Tibial nerve (tissue), 4 donors: ENCODE data around the gene CFAP70. TPM values are rescaled to one million over a fixed set of nuclear protein-coding genes. Genes with fewer than 3 reads are reported as not detected.

ENCODE experiments used
- DNase-seq, 2 donors: peaks; one replicate each; pipeline ENCODE4 v3.0.0-alpha.2; 2019; ENCODE audit warnings: low spot score in 2 of 2
- H3K27ac ChIP-seq, 4 donors: fragments of 200-600 bp; sonication (generic) in 3 of 4; one replicate each; pipeline ENCODE4 v1.5.1; 2017 to 2019; ENCODE audit warnings: mild to moderate bottlenecking in 1 of 4
- H3K27me3 ChIP-seq, 2 donors: fragments of 200-600 bp; sonication (generic) in 1 of 2; one replicate each; pipeline versions ENCODE4 v1.5.1 to v1.6.0; 2017 to 2019
- H3K36me3 ChIP-seq, 3 donors: fragments of 200-600 bp; sonication (generic); one replicate each; pipeline ENCODE4 v1.5.1; 2018 to 2019
- H3K4me1 ChIP-seq, 4 donors: fragments of 200-600 bp; sonication (generic) in 3 of 4; one replicate each; pipeline ENCODE4 v1.5.1; 2017 to 2019
- H3K4me3 ChIP-seq, 4 donors: fragments of 200-600 bp; sonication (generic) in 3 of 4; one replicate each; pipeline ENCODE4 v1.5.1; 2017 to 2019; ENCODE audit warnings: mild to moderate bottlenecking in 1 of 4, moderate library complexity in 1 of 4
- H3K9me3 ChIP-seq, 4 donors: fragments of 200-600 bp; sonication (generic) in 3 of 4; one replicate each; pipeline ENCODE4 v1.5.1; 2017 to 2019
- EP300 ChIP-seq, 2 donors: sonication (generic); formaldehyde crosslinking; IDR thresholded peaks; one replicate each; pipeline ENCODE4 v1.6.1; 2017; ENCODE audit warnings: antibody characterized with exemption in 2 of 2, mild to moderate bottlenecking in 1 of 2
- POLR2A ChIP-seq, 2 donors: fragments of 450-650 bp; IDR thresholded peaks; one replicate each; pipeline ENCODE4 v1.6.1; 2017; ENCODE audit warnings: antibody characterized with exemption in 2 of 2, mild to moderate bottlenecking in 2 of 2, moderate library complexity in 2 of 2
- WGBS, 2 donors: methylation state at CpG; one replicate each; pipeline ENCODE4 v1.1.5; 2018; 5-methylcytosine and 5-hydroxymethylcytosine counted together
- total RNA-seq, 4 donors: library from RNA; depleted of rRNA; stranded (reverse); fragments of >200 nt; gene quantifications; one replicate each; pipeline ENCODE4 v1.1.0, GENCODE V29; 2016
- TF ChIP-seq, protein P1 (sequence below), 5 experiments: fragments of 200-600 bp in 3 of 5; fragments of 450-650 bp in 2 of 5; sonication (generic) in 3 of 5; IDR thresholded peaks; one replicate each; pipeline ENCODE4 v1.5.1; 2016 to 2019; ENCODE audit warnings: antibody characterized with exemption in 5 of 5, mild to moderate bottlenecking in 3 of 5, moderate library complexity in 2 of 5

CFAP70 gene
- total RNA-seq, 4 donors from 2014 or later, result 3.8 to 14.9 (median 6.6) TPM

- TF ChIP-seq POLR2A (IDR thresholded peaks at IDR 0.05) (no peak), EP300 (IDR thresholded peaks at IDR 0.05) (no peak)
- TF ChIP-seq, protein P1, sequence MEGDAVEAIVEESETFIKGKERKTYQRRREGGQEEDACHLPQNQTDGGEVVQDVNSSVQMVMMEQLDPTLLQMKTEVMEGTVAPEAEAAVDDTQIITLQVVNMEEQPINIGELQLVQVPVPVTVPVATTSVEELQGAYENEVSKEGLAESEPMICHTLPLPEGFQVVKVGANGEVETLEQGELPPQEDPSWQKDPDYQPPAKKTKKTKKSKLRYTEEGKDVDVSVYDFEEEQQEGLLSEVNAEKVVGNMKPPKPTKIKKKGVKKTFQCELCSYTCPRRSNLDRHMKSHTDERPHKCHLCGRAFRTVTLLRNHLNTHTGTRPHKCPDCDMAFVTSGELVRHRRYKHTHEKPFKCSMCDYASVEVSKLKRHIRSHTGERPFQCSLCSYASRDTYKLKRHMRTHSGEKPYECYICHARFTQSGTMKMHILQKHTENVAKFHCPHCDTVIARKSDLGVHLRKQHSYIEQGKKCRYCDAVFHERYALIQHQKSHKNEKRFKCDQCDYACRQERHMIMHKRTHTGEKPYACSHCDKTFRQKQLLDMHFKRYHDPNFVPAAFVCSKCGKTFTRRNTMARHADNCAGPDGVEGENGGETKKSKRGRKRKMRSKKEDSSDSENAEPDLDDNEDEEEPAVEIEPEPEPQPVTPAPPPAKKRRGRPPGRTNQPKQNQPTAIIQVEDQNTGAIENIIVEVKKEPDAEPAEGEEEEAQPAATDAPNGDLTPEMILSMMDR (IDR thresholded peaks at IDR 0.05), result no peak
- DNase-seq, result no peak
- Histone ChIP-seq H3K27me3 (no peaks in the 10 kb centered on the region), H3K4me3 (no peak overlapping the region), H3K9me3 (peaks cover 0 to 22% (median 7%) of the 10 kb centered on the region in 4 donors), H3K27ac (no peak overlapping the region), H3K4me1 (no peaks in the 10 kb centered on the region), H3K36me3 (peaks cover 0 to 25% (median 0%) of the 10 kb centered on the region in 3 donors)
These were observed 48.2 kb downstream of the CFAP70 start for GRCh38 chr10:73310475-73310874.

DNA sequence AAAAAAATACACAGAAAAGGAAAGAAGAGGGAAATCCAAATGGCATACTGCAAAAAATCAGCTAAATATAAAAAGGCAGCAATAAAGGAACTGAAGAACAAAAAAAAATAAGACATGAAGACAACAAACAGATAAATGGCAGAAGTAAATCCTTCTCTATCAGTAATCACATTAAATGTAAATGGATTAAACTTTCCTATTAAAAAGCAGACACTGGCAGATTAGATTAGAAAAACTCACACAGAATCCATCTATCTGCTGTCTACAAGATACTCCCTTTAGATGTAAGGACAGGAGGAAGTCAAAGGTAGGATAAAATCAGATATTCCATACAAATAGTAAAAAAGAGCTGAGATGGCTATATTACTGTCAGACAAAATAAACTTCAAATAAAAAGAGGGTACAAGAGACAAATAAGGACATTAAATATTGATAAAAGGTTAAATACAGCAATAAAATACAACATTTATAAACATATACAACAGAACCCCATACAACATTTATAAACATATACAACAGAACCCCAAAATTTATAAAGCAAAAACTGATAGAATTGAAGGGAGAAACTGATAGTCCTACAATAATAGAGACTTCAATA, 51.4 kb downstream of the CFAP70 start:
- no peak overlapping the region for H3K4me3 ChIP-seq
- TF ChIP-seq EP300 (IDR thresholded peaks at IDR 0.05), result no peak
- TF ChIP-seq, protein P1 (IDR thresholded peaks at IDR 0.05), result no peak
- no peak for TF ChIP-seq POLR2A (IDR thresholded peaks at IDR 0.05)

GRCh38 chr10:73306171-73306708, 52.4 kb downstream of the CFAP70 start:
- TF ChIP-seq EP300 (IDR thresholded peaks at IDR 0.05), result no peak
- TF ChIP-seq, protein P1 (IDR thresholded peaks at IDR 0.05), result no peak
- TF ChIP-seq POLR2A (IDR thresholded peaks at IDR 0.05), result no peak
- Histone ChIP-seq H3K36me3 (peaks cover 0 to 28% (median 0%) of the 10 kb centered on the region in 3 donors), H3K4me1 (no peaks in the 10 kb centered on the region), H3K27me3 (no peaks in the 10 kb centered on the region), H3K9me3 (peaks cover 0 to 22% (median 8%) of the 10 kb centered on the region in 4 donors), H3K27ac (no peak overlapping the region), H3K4me3 (no peak overlapping the region)
- no peak for DNase-seq

More for the DNA sequence above, 51.4 kb downstream of the CFAP70 start:
- Histone ChIP-seq H3K27me3 (no peaks in the 10 kb centered on the region), H3K9me3 (peaks cover 0 to 22% (median 8%) of the 10 kb centered on the region in 4 donors), H3K4me1 (no peaks in the 10 kb centered on the region), H3K36me3 (peaks cover 0 to 30% (median 0%) of the 10 kb centered on the region in 3 donors), H3K27ac (no peak overlapping the region)
- no peak for DNase-seq

DNA sequence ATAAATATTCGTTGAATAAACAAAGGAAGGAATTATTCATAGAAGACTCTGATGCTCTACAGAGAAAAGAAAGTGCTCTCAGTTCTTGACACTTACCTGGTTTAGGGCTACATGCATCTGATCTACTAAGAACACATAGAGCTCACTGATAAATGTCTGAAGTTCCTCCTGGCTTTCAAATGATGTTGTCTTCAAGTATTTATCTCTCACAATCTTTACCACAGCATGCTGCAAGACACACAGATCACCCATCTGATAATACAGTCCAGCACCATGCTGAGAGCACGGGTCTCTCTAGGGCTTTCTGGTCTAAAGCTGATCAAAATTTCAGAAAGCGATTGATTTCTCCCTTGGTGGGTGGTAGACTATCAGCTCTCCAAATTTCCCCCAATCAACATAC, 61.7 kb downstream of the CFAP70 start:
- H3K27ac ChIP-seq, result no peak overlapping the region
- no peak for DNase-seq
- no peaks in the 10 kb centered on the region for H3K4me1 ChIP-seq
- peaks cover 0 to 5% (median 0%) of the 10 kb centered on the region in 3 donors for H3K36me3 ChIP-seq
- 88 to 90% methylated on average over 3 of the region's 3 CpGs for WGBS, 2 donors
- TF ChIP-seq POLR2A (IDR thresholded peaks at IDR 0.05) (no peak), EP300 (IDR thresholded peaks at IDR 0.05) (no peak)
- TF ChIP-seq, protein P1 (IDR thresholded peaks at IDR 0.05), result no peak
- H3K9me3 ChIP-seq, result no peaks in the 10 kb centered on the region
- no peak overlapping the region for H3K4me3 ChIP-seq
- no peaks in the 10 kb centered on the region for H3K27me3 ChIP-seq

- no peaks in the 10 kb centered on the region for H3K4me1 ChIP-seq
- H3K4me3 ChIP-seq, result no peak overlapping the region
- H3K27me3 ChIP-seq, result no peaks in the 10 kb centered on the region
- 75 to 82% methylated on average over 3 of the region's 3 CpGs for WGBS, 2 donors
- H3K27ac ChIP-seq, result no peak overlapping the region
- no peaks in the 10 kb centered on the region for H3K9me3 ChIP-seq
- peaks cover 0 to 28% (median 0%) of the 10 kb centered on the region in 3 donors for H3K36me3 ChIP-seq
- no peak for DNase-seq
- TF ChIP-seq, protein P1 (IDR thresholded peaks at IDR 0.05), result no peak
- TF ChIP-seq POLR2A (IDR thresholded peaks at IDR 0.05) (no peak), EP300 (IDR thresholded peaks at IDR 0.05) (no peak)
These were observed 65.2 kb downstream of the CFAP70 start for GRCh38 chr10:73293461-73293860.
